ENCODE measurements around the gene CYP4F11.
"Not testable (repeated sequence)": the region's sequence is repeated elsewhere in the genome, so short reads cannot be mapped to it uniquely, and the experiment has no call there.

The CYP4F11 gene

DNA sequence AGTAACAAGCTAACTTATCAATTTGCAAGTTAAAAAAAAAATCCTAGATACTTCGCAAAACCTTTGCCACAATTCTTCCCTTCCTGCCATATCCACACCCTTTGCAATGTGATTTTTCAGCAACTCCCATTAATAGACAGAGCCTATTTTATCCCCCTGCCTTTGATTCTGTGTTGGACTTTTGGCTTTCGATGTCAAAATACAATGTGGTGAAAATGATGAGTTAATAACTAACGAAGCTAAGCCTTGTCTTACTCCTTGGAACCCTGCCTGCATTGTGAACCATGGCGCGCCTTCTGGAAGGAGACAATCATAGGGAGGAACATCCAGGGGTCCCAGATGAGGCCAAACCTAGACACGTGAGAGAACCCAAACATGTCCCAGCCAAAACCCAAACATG is 42.9 kb downstream of the CYP4F11 start:
- H3K27me3 ChIP-seq (ENCODE audit: insufficient read depth, low read length) = no peaks in the 10 kb centered on the region
- no peaks in the 10 kb centered on the region for H3K9me3 ChIP-seq (ENCODE audit: low read length)
- no peak overlapping the region for H2AFZ ChIP-seq (ENCODE audit: low read depth, low read length)
- no peaks in the 10 kb centered on the region for H3K36me3 ChIP-seq (ENCODE audit: insufficient read depth, low read length)
- H3K4me3 ChIP-seq (ENCODE audit: low read length) = no peak overlapping the region
- no peaks in the 10 kb centered on the region for H3K4me1 ChIP-seq (ENCODE audit: insufficient read depth, low read length)

DNA sequence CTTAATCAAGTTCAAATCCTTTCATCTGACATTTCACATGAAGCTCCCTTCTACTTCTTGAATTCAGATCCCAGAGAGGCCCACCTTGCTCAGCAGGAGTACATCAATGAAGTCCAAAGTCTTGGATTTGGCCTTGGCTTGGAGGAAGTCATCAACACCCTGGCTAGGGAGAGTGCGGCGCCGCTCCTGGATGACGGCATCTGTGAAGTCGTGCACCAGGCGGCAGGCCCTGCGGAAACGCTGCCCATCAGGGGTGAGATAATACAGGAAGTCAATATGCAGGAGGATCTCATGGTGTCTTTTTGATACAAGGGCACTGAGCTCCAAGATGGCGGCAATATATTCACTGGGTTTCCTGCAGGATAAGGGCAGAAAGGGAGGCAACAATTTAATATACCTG is 45.0 kb downstream of the CYP4F11 start:
- not testable (repeated sequence) for H3K4me1 ChIP-seq (ENCODE audit: insufficient read depth, low read length); H3K36me3 ChIP-seq (ENCODE audit: insufficient read depth, low read length); H3K4me3 ChIP-seq (ENCODE audit: low read length); H2AFZ ChIP-seq (ENCODE audit: low read depth, low read length); H3K9me3 ChIP-seq (ENCODE audit: low read length); H3K27me3 ChIP-seq (ENCODE audit: insufficient read depth, low read length)

DNA sequence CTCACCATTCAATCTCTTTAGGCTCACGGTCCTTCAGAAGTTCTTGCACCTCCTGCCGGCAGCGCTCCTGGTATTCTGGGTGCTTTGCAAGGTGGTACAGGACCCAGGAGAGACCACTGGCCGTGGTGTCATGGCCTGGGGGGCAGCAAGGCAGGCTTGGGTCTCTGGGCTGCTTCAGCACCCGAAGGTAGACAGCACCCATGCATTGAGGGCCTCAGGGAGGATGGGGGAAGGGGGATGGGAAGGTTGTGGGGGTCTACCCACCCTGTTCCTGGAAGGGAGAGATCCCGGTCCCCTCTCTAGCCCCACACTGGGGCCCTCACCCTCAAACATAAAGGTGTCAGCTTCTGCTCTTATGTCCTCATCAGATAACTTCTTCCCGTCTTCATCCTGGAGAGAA is 48.4 kb downstream of the CYP4F11 start:
- Histone ChIP-seq H3K36me3 (ENCODE audit: insufficient read depth, low read length) (no peaks in the 10 kb centered on the region), H3K27me3 (ENCODE audit: insufficient read depth, low read length) (no peaks in the 10 kb centered on the region), H3K4me1 (ENCODE audit: insufficient read depth, low read length) (no peaks in the 10 kb centered on the region), H3K9me3 (ENCODE audit: low read length) (no peaks in the 10 kb centered on the region), H3K4me3 (ENCODE audit: low read length) (no peak overlapping the region), H2AFZ (ENCODE audit: low read depth, low read length) (no peak overlapping the region)

DNA sequence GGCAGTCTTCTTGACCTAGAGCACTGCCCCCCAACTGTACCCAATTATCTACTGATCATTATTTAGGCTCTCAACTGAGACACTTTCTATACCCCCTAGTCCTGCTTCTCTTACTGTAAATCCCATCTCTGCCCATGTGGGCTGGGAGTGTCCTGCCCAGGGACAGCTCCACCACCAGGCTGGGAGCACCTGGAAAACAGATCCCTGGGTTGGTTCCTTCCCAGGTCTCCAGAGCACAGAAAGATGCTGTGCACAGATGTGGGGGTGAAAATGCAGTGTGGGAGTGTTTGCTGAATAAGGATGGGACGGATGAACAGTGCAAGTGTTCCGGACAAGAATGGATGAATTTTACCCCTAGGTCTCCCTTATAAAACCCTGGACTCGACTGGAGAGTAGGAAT is 49.2 kb downstream of the CYP4F11 start:
- no peaks in the 10 kb centered on the region for H3K36me3 ChIP-seq (ENCODE audit: insufficient read depth, low read length)
- no peaks in the 10 kb centered on the region for H3K9me3 ChIP-seq (ENCODE audit: low read length)
- H3K4me1 ChIP-seq (ENCODE audit: insufficient read depth, low read length) = no peaks in the 10 kb centered on the region
- no peak overlapping the region for H2AFZ ChIP-seq (ENCODE audit: low read depth, low read length)
- no peaks in the 10 kb centered on the region for H3K27me3 ChIP-seq (ENCODE audit: insufficient read depth, low read length)
- no peak overlapping the region for H3K4me3 ChIP-seq (ENCODE audit: low read length)

DNA sequence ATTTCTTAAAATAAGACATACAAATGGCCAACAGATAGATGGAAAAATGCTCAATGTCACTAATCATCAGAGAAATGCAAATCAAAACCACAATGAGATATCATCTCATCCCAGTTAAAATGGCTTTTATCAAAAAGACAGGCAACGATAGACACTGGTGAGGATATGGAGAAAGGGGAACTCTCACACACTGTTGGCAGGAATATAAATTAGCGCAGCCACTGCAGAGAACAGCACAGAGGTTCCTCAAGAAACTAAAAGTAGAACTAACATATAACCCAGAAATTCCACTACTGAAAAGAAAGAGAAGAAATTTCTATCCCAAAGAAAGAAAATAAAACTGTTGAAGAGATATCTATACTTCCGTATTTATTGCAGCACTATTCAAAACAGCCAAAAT is 51.0 kb downstream of the CYP4F11 start:
- H3K9me3 ChIP-seq (ENCODE audit: low read length); H3K4me3 ChIP-seq (ENCODE audit: low read length); H2AFZ ChIP-seq (ENCODE audit: low read depth, low read length); H3K27me3 ChIP-seq (ENCODE audit: insufficient read depth, low read length); H3K4me1 ChIP-seq (ENCODE audit: insufficient read depth, low read length); H3K36me3 ChIP-seq (ENCODE audit: insufficient read depth, low read length): not testable (repeated sequence)

DNA sequence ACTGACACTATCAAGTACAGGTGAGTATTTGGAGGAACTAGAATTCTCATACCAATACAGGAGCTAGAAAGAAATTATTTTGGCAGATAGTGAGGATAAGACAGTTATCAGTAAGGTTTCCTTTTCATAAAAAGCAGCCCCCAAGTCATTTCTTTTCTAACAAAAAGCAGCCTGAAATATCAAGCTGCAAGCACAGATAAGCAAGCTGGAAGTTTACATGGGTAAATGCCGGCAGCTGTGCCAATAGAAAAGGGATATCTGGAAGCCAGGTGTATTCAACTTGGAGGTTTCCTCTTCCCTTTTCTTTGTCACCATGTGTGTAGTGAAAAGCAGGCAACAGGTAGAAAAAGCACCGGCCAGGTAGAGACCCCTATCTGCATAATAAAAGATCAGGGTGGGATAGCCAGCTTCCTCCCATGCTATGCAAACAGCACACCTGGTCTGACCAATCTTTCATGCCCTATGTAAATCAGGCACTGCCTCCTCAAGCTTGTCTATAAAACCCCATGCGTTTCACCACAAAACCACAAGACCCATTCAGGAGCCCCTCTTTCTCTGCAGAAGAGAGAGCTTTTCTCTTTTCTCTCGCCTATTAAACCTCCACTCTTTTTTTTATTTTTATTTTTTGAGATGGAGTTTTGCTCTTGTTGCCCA is 59.4 kb downstream of the CYP4F11 start:
- no peak overlapping the region for H3K4me3 ChIP-seq (ENCODE audit: low read length)
- H3K36me3 ChIP-seq (ENCODE audit: insufficient read depth, low read length) = no peaks in the 10 kb centered on the region
- no peak overlapping the region for H2AFZ ChIP-seq (ENCODE audit: low read depth, low read length)
- H3K9me3 ChIP-seq (ENCODE audit: low read length) = no peaks in the 10 kb centered on the region
- no peaks in the 10 kb centered on the region for H3K27me3 ChIP-seq (ENCODE audit: insufficient read depth, low read length)
- no peaks in the 10 kb centered on the region for H3K4me1 ChIP-seq (ENCODE audit: insufficient read depth, low read length)

DNA sequence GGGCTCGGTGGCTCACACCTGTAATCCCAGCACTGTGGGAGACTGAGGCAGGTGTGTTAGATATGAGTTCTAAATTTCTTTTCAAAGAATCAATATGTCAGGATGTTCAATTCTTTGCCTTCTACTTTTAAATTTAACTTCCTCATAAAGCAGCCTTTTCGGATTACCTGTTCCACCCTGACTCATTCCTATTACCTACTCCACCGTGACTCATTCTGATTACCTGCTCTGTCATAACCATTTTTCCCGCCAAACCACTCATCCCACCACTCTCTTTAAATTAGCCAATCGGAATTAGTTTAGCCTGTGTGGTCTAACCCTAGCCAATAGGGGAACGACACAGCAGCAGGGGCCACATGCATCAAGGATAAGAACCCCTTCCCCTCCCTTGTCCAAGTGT is 60.6 kb downstream of the CYP4F11 start:
- H2AFZ ChIP-seq (ENCODE audit: low read depth, low read length); H3K9me3 ChIP-seq (ENCODE audit: low read length); H3K4me1 ChIP-seq (ENCODE audit: insufficient read depth, low read length); H3K27me3 ChIP-seq (ENCODE audit: insufficient read depth, low read length); H3K4me3 ChIP-seq (ENCODE audit: low read length); H3K36me3 ChIP-seq (ENCODE audit: insufficient read depth, low read length): not testable (repeated sequence)

DNA sequence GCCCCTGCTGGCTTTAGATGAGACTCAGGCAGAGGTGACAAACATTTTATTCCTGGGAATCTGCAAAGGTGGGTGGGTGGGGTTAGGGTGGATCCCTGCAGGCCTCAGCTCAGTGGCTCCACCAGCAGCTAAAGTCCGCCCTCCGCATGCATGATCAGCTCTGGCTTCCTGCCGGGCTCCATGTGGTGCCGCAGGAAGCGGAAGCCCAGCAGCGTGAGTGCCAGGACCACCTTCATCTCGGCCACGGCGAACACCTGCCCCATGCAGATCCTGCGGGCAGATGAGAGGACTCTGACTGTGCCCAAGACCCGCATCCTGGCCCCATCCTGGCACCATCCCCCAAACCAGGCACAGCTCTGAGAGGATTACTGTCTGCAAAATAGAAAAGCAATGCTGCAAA is 62.8 kb downstream of the CYP4F11 start:
- Histone ChIP-seq H2AFZ (ENCODE audit: low read depth, low read length) (no peak overlapping the region), H3K27me3 (ENCODE audit: insufficient read depth, low read length) (peaks cover 3% of the 10 kb centered on the region), H3K36me3 (ENCODE audit: insufficient read depth, low read length) (no peaks in the 10 kb centered on the region), H3K9me3 (ENCODE audit: low read length) (no peaks in the 10 kb centered on the region), H3K4me3 (ENCODE audit: low read length) (no peak overlapping the region), H3K4me1 (ENCODE audit: insufficient read depth, low read length) (no peaks in the 10 kb centered on the region)

DNA sequence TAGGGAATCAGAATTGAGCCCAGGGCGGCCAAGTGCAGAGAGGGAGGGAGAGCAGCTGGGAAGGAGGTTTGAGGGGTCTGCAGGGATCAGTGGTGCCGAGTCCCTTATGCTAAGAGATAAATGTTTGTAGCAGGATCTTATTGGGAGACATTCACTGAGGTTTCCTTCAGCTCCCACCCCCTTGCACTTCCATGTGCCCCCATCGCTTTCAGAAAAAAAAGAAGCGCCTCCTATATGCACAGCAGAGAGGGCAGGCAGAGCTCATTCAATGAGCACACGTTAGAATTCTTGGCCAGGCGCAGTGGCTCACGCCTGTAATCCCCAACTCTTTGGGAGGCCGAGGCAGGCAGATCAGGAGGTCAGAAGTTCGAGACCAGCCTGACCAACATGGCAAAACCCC is 64.5 kb downstream of the CYP4F11 start:
- peaks cover 3% of the 10 kb centered on the region for H3K27me3 ChIP-seq (ENCODE audit: insufficient read depth, low read length)
- no peaks in the 10 kb centered on the region for H3K9me3 ChIP-seq (ENCODE audit: low read length)
- H3K4me3 ChIP-seq (ENCODE audit: low read length) = no peak overlapping the region
- H3K4me1 ChIP-seq (ENCODE audit: insufficient read depth, low read length) = no peaks in the 10 kb centered on the region
- no peak overlapping the region for H2AFZ ChIP-seq (ENCODE audit: low read depth, low read length)
- H3K36me3 ChIP-seq (ENCODE audit: insufficient read depth, low read length) = no peaks in the 10 kb centered on the region

DNA sequence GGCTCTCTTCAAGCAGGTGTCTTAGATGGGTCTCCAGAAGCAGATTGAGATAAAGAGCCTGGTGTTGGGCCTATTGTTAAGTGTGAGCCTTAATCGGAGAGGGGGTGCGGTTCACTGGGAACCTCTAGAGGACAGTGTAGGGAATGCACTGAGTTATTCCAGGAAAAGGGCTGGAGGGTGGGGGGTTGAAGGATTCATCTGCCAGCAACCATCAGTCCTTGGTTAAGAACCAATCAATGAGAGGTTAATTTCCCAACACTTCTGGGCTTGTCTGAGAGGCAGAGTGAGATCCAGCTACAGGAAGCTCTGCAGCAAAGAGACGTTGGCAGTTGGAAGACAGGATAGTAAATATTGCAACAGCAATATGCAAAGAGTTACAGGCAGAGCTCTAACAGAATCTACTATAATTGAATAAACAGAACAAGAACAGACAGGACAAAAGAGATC is 65.2 kb downstream of the CYP4F11 start:
- Histone ChIP-seq H3K4me3 (ENCODE audit: low read length) (no peak overlapping the region), H3K27me3 (ENCODE audit: insufficient read depth, low read length) (peaks cover 3% of the 10 kb centered on the region), H3K9me3 (ENCODE audit: low read length) (no peaks in the 10 kb centered on the region), H3K36me3 (ENCODE audit: insufficient read depth, low read length) (no peaks in the 10 kb centered on the region), H3K4me1 (ENCODE audit: insufficient read depth, low read length) (no peaks in the 10 kb centered on the region), H2AFZ (ENCODE audit: low read depth, low read length) (no peak overlapping the region)

DNA sequence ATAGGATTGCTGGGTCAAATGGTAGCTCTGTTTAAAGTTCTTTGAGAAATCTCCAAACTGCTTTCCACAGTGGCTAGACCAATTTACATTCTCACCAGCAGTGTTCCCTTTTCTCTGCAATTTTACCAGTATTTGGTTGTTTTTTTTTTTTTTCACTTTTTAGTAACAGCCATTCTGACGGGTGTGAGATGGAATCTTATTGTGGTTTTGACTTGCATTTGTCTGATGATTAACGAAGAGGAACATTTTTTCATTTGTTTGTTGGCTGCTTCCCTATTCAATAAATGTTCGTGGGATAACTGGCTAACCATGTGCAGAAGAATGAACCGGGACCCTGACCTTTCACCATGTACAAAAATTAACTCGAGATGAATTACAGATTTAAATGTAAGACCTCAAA is 67.7 kb downstream of the CYP4F11 start:
- no peak overlapping the region for H3K4me3 ChIP-seq (ENCODE audit: low read length)
- peaks cover 3% of the 10 kb centered on the region for H3K27me3 ChIP-seq (ENCODE audit: insufficient read depth, low read length)
- no peaks in the 10 kb centered on the region for H3K9me3 ChIP-seq (ENCODE audit: low read length)
- no peaks in the 10 kb centered on the region for H3K36me3 ChIP-seq (ENCODE audit: insufficient read depth, low read length)
- no peak overlapping the region for H2AFZ ChIP-seq (ENCODE audit: low read depth, low read length)
- H3K4me1 ChIP-seq (ENCODE audit: insufficient read depth, low read length) = no peaks in the 10 kb centered on the region

DNA sequence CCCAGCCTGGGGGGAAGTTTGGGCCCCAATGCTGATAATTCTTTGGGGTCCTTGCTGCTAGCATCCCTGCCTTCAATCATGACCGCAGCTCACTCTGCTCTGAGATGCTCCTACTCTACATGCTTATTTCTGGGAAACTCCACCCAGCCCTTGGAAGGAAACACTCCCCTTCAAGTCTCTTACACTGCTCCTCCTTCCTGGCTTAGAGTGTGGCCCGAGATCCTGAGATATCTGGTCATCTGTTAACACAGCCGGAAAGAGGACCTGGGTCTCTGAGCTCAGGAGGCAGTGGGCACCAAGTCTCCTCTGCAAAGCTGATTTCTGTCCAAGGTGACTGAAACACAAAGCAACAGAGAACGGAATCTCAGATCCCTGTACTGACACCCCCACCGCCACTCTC is 69.5 kb downstream of the CYP4F11 start:
- H3K36me3 ChIP-seq (ENCODE audit: insufficient read depth, low read length) = no peaks in the 10 kb centered on the region
- H3K27me3 ChIP-seq (ENCODE audit: insufficient read depth, low read length) = peaks cover 3% of the 10 kb centered on the region
- no peaks in the 10 kb centered on the region for H3K9me3 ChIP-seq (ENCODE audit: low read length)
- H3K4me1 ChIP-seq (ENCODE audit: insufficient read depth, low read length) = no peaks in the 10 kb centered on the region
- H3K4me3 ChIP-seq (ENCODE audit: low read length) = no peak overlapping the region
- H2AFZ ChIP-seq (ENCODE audit: low read depth, low read length) = no peak overlapping the region

DNA sequence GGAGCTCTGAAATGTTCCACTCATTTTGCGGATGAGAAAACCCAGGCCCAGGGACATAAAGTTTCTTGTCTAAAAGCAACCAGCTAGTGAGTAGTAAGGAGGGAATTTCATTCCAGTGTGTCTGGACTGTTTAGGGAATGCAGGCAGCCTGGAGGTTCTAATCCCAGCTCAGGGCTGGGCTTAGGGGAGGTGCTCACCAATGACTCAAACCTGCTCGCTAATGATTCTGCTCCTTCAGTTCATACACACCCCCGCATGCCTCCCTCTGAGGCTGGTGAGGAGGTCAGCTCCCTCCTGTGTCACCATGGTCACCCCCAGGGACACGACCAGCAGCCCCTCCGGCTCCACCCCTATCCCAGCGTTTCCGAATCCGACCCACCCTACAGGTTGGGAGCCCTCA is 71.1 kb downstream of the CYP4F11 start:
- H3K9me3 ChIP-seq (ENCODE audit: low read length) = no peaks in the 10 kb centered on the region

DNA sequence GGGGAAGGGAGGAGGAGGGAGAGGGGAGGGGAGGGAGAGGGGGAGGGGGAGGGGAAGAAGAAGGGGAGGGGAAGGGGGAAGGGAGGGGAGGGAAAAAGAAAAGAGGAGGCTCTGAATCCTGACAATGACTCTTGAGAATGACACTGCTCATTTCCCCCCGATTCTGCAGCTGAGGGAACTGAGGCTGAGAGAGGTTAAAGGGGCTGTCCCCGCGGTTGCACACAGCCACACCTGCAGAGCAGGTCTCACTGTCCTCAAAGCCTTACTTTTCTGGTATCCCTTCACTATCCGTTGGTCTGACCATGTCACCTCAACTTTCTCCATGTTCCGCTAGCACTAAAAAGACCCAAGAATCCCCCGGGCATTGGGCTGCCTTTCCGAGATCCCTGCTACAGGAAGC is 71.9 kb downstream of the CYP4F11 start:
- Histone ChIP-seq H3K9me3 (ENCODE audit: low read length) (no peaks in the 10 kb centered on the region), H3K27me3 (ENCODE audit: insufficient read depth, low read length) (no peaks in the 10 kb centered on the region), H3K36me3 (ENCODE audit: insufficient read depth, low read length) (no peaks in the 10 kb centered on the region), H2AFZ (ENCODE audit: low read depth, low read length) (no peak overlapping the region), H3K4me3 (ENCODE audit: low read length) (no peak overlapping the region), H3K4me1 (ENCODE audit: insufficient read depth, low read length) (no peaks in the 10 kb centered on the region)

More for the DNA sequence above, 71.1 kb downstream of the CYP4F11 start:
- Histone ChIP-seq H3K4me1 (ENCODE audit: insufficient read depth, low read length) (no peaks in the 10 kb centered on the region), H2AFZ (ENCODE audit: low read depth, low read length) (no peak overlapping the region), H3K4me3 (ENCODE audit: low read length) (no peak overlapping the region), H3K36me3 (ENCODE audit: insufficient read depth, low read length) (no peaks in the 10 kb centered on the region), H3K27me3 (ENCODE audit: insufficient read depth, low read length) (peaks cover 3% of the 10 kb centered on the region)

Measured in neuron (in vitro differentiated cells).